Measurements from ENCODE around the gene CMC1.

The CMC1 gene

DNA sequence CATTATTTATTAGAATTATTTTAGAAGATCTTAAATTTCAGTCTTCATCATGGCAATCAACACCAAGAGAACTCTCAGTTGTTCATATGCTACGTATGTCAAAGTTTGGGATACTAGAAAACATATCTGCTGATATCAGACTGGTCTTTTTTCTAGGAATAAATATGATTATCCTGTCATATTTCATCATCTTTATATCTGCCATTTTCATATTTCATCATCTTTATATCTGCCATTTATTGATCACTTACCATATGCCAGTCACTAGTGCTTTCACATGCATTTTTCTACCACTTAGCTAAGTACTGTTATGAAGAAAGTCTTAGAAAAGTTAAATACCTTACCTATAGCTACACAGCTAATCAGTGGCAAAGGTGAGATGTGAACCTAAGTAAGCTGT lies 104.3 kb downstream of the CMC1 start:
- peaks cover 71% of the 10 kb centered on the region for H3K4me1 ChIP-seq (ENCODE audit: insufficient read depth, low read length, poor library complexity, severe bottlenecking)
- H3K4me2 ChIP-seq (ENCODE audit: low read depth, low read length, poor library complexity, severe bottlenecking) = peak overlapping the region; percentile 84
- peak overlapping the region; percentile 52 for H3K9ac ChIP-seq (ENCODE audit: low read depth, low read length, poor library complexity, severe bottlenecking)
- H2AFZ ChIP-seq (ENCODE audit: low read length) = no peak overlapping the region
- no peaks in the 10 kb centered on the region for H3K9me2 ChIP-seq (replicated peaks; ENCODE audit: low read depth, low read length)
- no peaks in the 10 kb centered on the region for H3K9me3 ChIP-seq (ENCODE audit: insufficient read depth, low read depth, low read length)
- H4K20me1 ChIP-seq (ENCODE audit: insufficient read depth, low read length, poor library complexity, severe bottlenecking) = peaks cover 14% of the 10 kb centered on the region
- H3K4me3 ChIP-seq (ENCODE audit: low read length, poor library complexity, severe bottlenecking) = peak overlapping the region; percentile 86
- H3K36me3 ChIP-seq (ENCODE audit: insufficient read depth, low read length) = no peaks in the 10 kb centered on the region
- H3K79me2 ChIP-seq (ENCODE audit: insufficient read depth, low read length) = peaks cover 74% of the 10 kb centered on the region
- no peaks in the 10 kb centered on the region for H3F3A ChIP-seq (ENCODE audit: low read depth)
- H3K27me3 ChIP-seq (ENCODE audit: insufficient read depth, low read length, poor library complexity, severe bottlenecking) = no peaks in the 10 kb centered on the region
- TF ChIP-seq CTCF (conservative IDR thresholded peaks at IDR 0.05; ENCODE audit: low read length) = no peak
- TF ChIP-seq EZH2phosphoT487 (IDR thresholded peaks at IDR 0.05; ENCODE audit: borderline replicate concordance) = no peak

GRCh38 chr3:28347374-28348264 lies 106.2 kb downstream of the CMC1 start:
- H4K20me1 ChIP-seq (ENCODE audit: insufficient read depth, low read length, poor library complexity, severe bottlenecking) = peaks cover 12% of the 10 kb centered on the region
- peaks cover 60% of the 10 kb centered on the region for H3K79me2 ChIP-seq (ENCODE audit: insufficient read depth, low read length)
- H3F3A ChIP-seq (ENCODE audit: low read depth) = no peaks in the 10 kb centered on the region
- peak overlapping the region; percentile 87 for H3K9ac ChIP-seq (ENCODE audit: low read depth, low read length, poor library complexity, severe bottlenecking)
- H3K4me3 ChIP-seq (ENCODE audit: low read length, poor library complexity, severe bottlenecking) = peak overlapping the region; percentile 86
- no peak for TF ChIP-seq EZH2phosphoT487 (IDR thresholded peaks at IDR 0.05; ENCODE audit: borderline replicate concordance)
- no peak for TF ChIP-seq CTCF (conservative IDR thresholded peaks at IDR 0.05; ENCODE audit: low read length)
- H3K36me3 ChIP-seq (ENCODE audit: insufficient read depth, low read length) = no peaks in the 10 kb centered on the region
- peaks cover 68% of the 10 kb centered on the region for H3K4me1 ChIP-seq (ENCODE audit: insufficient read depth, low read length, poor library complexity, severe bottlenecking)
- H3K9me2 ChIP-seq (replicated peaks; ENCODE audit: low read depth, low read length) = no peaks in the 10 kb centered on the region
- H3K27me3 ChIP-seq (ENCODE audit: insufficient read depth, low read length, poor library complexity, severe bottlenecking) = no peaks in the 10 kb centered on the region
- H3K4me2 ChIP-seq (ENCODE audit: low read depth, low read length, poor library complexity, severe bottlenecking) = peak overlapping the region; percentile 84
- H3K9me3 ChIP-seq (ENCODE audit: insufficient read depth, low read depth, low read length) = no peaks in the 10 kb centered on the region
- H2AFZ ChIP-seq (ENCODE audit: low read length) = peak overlapping the region; percentile 99

DNA sequence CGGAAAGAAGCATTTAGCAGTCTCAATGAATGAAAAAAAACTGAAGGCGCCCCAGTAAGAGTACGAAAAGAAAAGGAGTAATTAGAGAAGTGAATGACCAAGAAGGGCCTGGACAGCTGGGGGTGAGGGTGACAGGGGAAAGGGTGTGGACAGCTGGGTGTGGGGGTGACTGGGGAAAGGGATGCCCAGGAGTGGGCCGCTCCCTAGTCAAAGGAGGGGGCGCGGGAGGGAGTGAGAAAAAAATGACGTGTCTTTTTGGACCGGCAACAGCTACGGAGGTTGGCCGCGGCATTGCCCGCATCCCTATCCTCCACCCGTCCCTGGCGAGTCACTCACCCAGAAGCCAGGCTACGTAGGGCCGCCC lies 106.8 kb downstream of the CMC1 start:
- H3K79me2 ChIP-seq (ENCODE audit: insufficient read depth, low read length) = peaks cover 54% of the 10 kb centered on the region
- peak overlapping the region; percentile 87 for H3K9ac ChIP-seq (ENCODE audit: low read depth, low read length, poor library complexity, severe bottlenecking)
- peak overlapping the region; percentile 84 for H3K4me2 ChIP-seq (ENCODE audit: low read depth, low read length, poor library complexity, severe bottlenecking)
- H3K36me3 ChIP-seq (ENCODE audit: insufficient read depth, low read length) = no peaks in the 10 kb centered on the region
- no peaks in the 10 kb centered on the region for H3K9me2 ChIP-seq (replicated peaks; ENCODE audit: low read depth, low read length)
- H3K4me3 ChIP-seq (ENCODE audit: low read length, poor library complexity, severe bottlenecking) = peak overlapping the region; percentile 86
- no peaks in the 10 kb centered on the region for H3K27me3 ChIP-seq (ENCODE audit: insufficient read depth, low read length, poor library complexity, severe bottlenecking)
- H3K9me3 ChIP-seq (ENCODE audit: insufficient read depth, low read depth, low read length) = no peaks in the 10 kb centered on the region
- H4K20me1 ChIP-seq (ENCODE audit: insufficient read depth, low read length, poor library complexity, severe bottlenecking) = peaks cover 12% of the 10 kb centered on the region
- peaks cover 62% of the 10 kb centered on the region for H3K4me1 ChIP-seq (ENCODE audit: insufficient read depth, low read length, poor library complexity, severe bottlenecking)
- H3F3A ChIP-seq (ENCODE audit: low read depth) = no peaks in the 10 kb centered on the region
- H2AFZ ChIP-seq (ENCODE audit: low read length) = peak overlapping the region; percentile 99
- TF ChIP-seq EZH2phosphoT487 (IDR thresholded peaks at IDR 0.05; ENCODE audit: borderline replicate concordance) = no peak
- TF ChIP-seq CTCF (conservative IDR thresholded peaks at IDR 0.05; ENCODE audit: low read length) = no peak

All from Loucy (cell line).